ENCODE results near the gene RFLNA.

The RFLNA gene

DNA sequence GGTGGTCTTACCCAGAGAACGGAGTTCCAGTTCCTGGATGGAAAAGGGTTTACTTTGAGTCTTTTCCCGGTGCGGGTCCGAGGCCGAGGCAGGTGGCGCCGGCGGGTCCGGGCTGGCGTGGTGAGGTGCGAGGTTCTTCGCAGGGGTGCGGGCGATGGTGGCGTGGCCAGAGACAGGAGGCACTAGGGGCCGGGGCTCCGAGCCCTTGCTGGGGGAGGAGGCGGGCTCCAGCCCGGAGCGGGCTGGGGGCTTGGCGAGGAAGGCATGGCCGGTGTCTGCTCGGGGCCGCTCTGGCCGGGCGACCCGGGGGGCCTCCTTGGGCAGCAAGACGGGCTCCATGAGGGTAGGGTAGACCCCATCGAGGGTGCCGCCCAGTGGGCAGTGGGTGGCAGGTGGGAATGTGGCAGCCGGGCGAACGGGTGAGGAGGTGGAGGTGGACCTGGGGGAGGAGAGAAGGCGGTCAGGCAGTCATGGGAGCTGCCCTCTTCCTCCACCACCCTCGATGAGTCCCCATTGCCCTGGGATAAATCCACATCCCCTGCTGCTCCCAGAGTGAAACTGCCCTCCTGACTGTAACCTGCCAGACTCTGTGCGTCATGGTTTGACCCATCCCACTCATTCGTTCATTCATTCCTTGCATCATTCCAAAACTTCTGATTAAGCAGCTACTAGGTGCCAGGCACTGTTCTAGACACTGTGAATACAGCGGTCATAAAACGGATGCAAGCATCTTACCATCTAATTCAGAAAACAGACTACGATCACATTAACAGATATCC lies 42.0 kb downstream of the RFLNA start:
- DNase-seq (ENCODE audit: low spot score), result no peak

DNA sequence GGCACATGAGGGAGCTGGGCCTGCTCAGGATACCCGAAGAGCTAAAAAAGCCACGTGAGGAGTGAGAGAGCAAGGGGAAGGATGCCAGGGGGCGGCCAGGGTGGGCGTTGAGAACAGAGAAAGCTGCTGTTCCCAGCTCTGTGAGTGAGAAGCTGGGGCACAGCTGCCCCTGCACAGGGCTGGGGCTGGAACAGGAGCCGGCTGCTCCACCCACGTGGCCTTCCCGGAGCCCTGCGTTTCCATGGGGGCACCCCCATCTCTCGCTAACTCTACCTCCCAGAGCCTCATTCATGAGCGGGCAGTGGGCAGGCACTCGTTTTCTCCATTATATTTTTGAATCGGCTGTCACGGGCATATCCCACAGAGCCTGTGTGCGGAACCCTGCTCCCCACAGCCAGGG lies 42.7 kb downstream of the RFLNA start:
- no peak for DNase-seq (ENCODE audit: low spot score)

DNA sequence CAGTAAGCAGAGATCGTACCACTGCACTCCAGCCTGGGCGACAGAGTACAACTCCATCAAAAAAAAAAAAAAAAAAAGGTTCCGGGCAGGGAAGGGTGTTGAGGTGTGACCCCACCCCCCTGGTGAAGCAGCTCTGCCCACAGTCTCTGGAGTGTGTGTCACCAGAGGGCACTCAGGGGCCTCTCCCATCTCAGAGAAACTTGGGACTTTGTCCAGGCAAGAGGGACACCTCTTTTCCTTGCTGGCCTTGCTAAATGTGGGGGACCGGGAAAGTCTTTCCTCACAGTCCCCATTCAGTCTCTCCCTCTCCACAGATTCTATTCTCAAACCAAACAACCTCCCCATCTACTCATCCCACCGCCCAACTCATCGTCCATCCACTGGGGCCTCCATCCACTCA lies 43.6 kb downstream of the RFLNA start:
- DNase-seq (ENCODE audit: low spot score), result peak; percentile 36

DNA sequence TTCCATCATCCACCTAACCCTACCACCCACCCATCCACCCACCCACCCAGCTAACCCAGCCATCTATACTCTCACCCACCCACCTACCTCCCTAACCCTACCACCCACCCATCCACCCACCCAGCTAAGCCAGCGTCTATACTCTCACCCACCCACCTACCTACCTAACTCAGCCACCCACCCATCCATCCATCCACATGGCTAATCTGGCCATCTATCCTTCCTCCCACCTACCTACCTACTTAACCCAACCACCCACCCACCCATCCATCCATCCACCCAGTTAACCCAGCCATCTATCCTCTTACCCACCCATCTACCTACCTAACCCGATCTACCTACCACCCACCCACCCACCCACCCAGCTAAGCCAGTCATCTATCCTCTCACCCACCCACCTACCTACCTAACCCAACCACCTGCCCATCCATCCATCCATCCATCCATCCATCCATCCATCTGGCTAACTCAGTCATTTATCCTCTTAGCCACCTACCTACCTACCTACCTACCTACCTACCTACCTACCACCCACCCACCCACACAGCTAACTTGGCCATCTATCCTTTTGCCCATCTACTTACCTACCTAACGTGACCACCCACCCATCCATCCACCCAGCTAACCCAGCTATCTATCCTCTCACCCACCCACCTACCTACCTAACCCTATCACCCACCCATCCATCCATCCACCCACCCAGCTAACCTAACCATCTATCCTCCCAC lies 44.1 kb downstream of the RFLNA start:
- no peak for DNase-seq (ENCODE audit: low spot score)

DNA sequence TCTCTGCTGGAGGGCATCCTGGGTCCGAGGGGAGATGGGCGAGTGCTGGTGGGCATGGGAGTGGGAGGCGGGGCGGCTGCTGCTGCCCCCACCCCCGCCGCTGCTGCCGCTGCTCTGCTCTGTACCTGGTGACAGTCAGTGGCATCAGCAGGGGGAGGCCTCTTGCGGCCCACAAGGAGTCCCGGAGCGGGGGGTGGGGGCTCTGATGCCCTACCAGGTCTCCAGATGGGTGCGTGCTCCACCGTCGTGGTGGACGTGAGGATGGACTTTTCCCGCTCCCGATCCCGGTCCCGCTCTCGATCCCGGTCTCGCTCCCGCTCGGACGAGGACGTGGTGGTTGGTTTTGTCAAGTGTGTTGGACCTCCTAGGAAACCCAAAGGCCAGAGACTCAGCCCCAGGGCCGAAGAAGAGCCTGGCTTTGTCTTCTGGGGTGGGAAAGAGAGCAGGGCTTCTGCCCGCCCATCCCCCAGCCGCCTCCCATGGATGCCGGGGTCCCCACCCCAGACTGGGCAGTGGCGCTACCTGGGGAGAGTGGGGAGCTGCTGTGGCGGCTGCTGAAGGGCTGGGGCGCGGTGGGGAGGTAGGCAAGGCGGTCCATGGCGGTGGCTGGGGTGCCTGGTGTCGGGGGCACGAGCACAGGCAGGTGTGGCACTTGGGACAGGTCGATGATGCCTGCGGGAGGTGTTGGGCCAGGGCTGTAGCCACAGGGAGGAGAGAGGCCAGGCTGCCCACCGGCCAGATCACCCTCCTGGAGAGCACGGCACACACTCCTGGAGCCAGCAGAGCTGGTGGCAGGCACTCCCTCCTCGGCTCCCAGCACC lies 45.4 kb downstream of the RFLNA start:
- DNase-seq (ENCODE audit: low spot score), result no peak

DNA sequence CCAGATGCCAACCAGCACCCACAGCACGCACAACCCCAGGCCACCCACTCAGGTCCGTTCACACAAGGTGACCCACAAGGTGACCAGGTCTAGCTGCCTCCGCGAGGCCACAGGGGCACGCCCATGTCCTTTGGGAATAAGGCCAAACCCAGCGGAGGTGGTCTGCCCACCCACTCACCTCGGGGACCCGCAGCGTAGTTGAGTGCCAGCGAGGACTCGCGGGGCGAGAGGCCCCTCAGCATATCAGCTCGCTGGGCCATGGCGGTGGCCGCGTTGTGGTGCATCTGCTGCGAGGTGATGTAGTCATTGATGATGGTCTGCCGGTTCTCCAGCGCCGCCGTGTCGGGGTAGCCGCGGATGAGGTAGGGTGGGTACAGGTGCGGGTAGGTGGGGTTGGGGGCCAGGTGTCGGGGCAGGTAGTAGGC lies 46.8 kb downstream of the RFLNA start:
- DNase-seq (ENCODE audit: low spot score), result no peak

DNA sequence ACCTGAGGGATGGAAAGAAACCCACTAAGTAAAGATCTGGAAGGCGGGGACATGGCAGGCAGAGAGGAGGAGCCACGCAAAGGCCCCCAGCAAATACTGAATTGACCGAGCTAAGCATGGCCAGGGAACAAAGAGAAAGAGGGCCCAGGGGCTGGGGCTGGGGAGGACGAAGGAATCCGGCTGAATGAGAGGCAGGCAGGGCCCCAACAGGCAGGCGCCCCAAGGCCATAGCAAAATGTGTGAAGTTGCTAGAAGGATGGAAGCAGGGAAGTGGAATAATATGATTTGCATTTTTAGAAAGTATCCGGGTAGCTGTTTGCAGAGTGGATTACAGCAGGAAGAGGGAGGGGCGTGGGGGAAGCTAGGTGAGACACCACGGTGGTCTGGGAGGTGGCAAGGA lies 49.1 kb downstream of the RFLNA start:
- no peak for DNase-seq (ENCODE audit: low spot score)

DNA sequence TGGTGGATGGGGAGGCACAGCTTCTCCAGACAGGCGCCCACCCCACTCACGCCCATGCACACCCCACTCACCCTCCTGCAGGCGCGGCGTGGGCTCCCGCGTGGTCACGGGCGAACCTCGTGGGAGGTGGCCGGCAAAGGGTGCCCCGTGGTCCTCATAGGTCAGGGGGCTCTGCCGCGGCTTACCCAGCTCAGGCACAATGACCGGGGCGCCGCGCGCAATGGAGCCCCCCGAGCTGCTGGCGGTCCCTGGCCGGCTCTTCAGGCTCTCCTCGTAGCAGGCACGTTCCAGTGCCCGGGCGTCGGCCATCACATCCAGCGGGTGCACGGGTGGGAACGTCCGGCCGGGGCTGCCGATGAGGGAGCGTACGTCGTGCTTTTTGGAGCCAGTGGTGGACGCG lies 49.6 kb downstream of the RFLNA start:
- DNase-seq (ENCODE audit: low spot score), result no peak

DNA sequence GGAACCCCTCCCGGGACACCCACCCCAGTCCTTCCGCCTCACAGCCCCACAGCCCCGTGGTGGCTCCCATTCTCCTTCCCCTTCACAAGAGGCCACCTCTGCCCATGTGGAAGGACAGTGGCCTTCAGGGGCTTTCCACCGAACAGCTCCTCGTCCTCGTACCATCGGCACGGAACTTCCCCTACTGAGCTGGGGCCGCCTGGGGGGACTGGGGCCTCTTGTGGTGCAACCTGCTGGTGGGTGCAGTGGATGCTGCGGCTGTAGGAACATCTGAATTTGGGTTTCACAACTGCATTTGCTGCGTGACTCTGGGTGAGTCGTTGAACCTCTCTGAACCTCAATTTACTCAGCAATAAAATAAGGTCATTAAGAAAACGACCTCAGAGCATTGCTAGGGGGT lies 50.9 kb downstream of the RFLNA start:
- no peak for DNase-seq (ENCODE audit: low spot score)

DNA sequence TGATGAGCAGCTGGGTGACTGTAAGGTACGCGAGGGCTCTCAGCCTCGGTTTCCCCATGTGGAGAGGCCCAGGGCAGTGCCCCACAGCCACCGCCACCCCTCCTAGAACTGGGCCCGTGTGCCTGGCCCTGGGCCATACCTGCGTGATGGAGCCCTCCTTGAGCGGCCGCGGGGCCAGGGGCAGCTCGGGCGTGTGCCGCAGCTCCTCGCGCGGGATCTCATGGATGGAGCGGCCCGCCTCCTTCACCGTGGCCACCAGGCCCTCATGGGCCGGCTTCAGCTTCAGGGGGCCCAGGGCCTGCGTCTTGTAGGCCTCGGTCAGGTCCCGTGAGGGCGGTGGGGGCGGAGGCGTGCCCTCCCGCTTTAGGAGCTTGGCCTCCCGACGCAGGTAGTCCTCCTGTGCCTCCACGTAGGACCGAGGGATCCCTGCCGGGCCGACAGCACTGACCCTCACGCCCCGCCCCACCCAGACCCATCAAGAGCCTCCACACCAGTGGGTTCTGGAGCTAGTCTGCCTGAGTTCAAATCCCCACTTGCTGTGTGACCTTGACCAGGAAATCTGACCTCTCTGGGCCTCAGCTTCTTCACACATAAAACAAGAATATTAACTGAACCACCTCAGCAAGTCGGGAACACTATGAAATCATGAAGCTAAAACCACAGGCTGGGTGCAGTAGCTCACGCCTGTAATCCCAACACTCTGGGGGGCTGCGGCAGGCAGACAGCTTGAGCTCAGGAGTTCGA lies 51.7 kb downstream of the RFLNA start:
- DNase-seq (ENCODE audit: low spot score), result no peak

DNA sequence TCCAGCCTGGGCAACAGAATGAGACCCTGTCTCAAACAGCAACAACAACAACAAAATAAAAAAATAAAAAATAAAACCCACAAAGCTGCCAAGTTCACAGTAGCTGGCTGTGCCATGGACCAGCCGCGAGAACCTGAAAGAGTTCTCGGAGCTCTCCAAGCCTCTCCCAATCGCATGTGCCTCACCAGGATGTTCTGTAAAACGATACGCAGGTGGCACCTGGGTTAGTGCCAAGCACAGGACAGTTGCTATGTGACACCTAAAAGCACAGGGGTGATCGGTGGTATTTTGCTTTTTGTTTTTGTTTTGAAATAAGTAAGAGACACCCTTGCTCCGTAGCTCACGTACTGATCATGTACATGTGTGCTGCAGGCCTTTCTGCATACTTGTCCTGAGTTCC lies 52.4 kb downstream of the RFLNA start:
- DNase-seq (ENCODE audit: low spot score), result no peak

DNA sequence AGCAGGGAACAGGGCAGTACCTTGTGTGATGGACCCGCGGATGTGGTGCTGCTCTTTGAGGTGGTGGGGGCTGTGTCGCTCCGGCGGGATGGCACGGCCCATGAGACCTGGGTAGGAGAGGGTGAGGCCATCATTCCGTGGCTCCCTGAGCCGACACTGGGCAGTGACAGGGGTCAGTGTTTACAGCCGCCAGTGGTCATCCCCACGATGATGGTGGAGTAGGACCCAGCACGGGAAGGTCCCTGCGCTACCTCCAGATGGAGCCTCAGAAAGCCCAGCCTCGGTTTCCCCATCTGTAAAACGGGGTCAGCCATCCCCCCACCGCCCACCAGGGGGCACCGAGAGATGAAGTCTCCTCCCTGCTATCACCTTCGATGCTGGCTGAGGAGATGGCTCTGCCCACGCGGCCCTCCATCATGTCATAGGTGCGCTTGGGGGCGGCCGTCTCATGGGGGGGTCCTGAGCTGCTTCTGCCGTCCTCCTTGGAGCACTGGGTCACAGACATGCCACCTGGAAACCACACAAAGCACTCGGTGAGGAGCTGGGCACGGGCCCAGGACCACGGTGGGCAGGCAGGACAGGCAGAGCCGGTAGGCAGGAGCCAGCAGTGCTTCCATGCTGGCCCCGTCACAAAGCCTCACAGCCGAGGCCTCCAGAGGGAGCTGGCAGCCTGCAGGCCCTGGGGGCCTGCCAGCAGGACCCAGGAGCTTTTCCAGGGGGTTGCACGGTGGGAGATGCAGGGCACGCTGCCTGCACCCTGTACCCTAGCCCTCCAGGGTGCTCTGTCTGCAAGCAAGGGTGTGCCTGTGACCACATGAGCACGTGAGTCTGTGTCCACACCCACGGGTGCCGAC lies 53.1 kb downstream of the RFLNA start:
- no peak for DNase-seq (ENCODE audit: low spot score)

DNA sequence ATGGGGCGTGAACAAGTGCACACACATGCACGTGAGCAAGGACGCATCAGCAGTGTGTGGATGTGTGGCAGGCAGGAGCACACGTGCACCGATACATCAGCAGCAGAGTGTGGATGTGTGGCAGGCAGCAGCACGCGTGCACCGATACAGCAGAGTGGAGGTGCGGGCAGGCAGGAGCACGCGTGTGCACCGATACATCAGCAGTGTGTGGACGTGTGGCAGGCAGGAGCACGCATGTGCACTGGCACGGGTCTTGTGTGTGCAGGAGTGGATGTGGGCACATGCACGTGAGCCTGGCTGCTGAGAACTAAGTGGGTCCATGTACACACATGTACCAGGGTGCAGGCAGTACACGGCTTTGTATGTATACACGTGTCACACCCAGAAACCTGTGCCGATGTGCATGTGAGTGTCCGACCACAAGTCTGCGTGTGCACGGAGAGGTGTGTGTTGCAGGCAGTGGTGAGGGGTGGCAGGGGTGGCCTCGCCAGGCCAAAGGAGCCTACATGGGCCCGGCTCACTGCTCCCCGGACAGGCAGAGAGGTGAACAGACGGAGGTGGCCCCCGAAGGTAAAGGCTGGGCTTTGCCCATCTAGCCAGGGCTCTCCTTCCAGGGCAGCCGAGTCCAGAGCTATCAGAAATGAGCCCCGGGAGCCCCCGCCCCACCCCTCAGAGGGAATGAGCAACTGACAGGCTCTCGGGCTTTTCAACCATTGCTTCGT lies 53.9 kb downstream of the RFLNA start:
- DNase-seq (ENCODE audit: low spot score), result no peak

DNA sequence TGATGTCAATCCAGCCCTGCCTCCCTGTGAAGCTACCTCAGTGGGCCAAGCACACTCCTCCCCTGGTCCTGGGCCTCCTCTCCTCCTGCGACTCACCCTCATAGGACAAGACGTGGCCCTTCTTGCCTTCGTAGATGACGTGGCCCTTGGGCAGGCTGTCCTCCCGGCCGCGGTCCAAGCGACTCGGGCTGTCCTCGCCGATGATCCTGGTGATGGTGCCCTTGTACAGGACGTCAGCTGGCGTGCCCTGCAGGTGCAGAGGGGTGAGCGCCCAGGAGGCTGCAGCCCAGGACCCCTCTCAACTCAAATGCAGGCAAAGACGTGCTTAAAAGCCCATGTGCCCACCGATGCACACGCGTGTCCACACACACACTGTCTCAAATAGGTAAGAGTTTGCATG lies 55.6 kb downstream of the RFLNA start:
- DNase-seq (ENCODE audit: low spot score), result no peak

DNA sequence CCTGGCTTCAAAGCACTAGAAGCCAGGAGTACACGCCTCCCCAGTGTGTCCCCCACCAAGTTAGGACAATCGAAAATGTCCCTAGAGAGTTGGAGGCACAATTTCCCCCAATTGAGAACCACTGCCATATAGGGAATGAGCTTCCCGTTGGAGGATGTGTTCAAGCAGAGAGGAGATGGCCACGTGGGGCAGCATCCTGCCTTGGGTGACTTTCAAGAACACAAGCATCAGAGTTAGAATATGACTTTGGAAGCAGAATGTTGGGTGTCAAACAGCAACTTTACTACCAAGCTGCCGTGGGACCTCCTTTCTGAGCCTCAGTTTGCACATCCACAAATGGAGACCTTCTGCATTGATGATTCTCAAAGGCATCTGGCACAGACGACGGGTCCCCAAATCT lies 56.5 kb downstream of the RFLNA start:
- DNase-seq (ENCODE audit: low spot score), result no peak

DNA sequence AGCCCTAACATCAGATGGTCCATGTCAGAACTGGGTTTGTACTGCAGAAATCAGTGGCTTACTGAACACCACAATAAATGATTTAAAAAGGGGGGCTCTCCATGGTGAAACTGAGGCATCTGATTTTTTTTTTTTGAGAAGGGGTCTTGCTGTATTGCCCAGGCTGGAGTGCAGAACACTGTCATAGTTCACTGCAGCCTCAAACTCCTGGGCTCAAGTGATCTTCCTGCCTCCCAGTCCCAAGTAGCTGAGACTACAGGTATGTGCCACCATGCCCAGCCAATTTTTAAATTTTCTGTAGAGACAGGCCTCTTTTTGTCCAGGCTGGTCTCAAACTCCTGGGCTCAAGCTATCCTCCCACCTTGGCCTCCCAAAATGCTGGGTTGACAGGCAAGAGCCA lies 57.4 kb downstream of the RFLNA start:
- no peak for DNase-seq (ENCODE audit: low spot score)

DNA sequence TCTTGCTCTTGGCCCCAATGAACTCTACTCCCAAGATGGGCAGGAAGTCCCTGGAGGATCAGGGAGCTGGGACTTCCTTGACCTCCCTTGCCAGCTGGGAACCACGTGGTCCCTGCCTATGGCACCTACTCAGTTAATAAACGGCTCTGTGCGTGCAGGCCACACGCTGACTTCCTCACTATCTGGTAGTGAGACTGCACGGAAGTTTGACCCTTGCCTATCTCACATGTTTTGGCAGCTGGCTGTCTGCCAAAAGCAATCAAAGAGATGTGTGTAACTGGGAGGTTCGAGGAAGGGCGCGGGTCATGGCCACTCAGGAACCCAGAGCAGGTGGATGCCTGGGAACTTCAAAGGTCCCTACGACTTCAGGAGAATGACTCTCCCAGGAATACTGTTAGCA lies 57.9 kb downstream of the RFLNA start:
- DNase-seq (ENCODE audit: low spot score), result peak; percentile 36

DNA sequence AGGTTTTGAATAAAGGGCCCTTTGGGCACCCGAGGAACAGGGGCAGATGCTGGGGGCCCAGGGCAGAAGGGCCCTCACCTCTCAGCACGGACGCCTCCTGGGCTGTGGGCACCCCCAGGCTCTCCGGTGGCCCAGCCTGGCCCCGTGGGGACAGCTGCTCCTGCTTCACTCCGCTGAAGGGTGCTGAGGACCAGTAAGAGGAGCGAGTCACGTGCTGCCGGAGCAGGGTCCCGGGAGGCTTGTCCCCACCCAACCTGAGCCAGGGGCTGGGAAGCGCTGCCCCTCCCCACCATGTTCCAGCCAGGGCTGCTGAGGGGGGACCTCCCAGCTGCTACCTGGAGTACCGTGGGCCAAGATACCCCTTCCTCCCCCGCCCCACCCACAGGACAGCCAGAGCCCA lies 59.5 kb downstream of the RFLNA start:
- no peak for DNase-seq (ENCODE audit: low spot score)

DNA sequence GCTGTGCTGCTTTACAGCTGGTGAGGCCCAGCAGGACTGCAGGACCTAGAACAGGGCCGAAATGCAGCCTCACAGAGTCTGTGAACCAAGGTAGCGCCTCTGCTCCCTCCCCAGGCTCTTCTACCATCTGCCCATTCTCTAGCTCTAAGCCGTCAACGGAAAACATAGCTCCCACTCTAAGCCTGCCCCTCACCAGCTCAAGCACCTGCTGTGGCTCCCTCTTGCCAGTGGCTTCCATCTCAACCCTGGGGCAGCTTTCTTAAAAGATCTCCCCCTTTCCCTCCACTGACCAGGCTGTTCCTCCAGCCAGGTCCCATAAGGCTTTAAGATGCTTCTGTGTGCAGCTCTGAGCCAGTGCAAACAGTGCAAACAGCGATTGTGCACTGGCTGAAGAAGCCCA lies 61.3 kb downstream of the RFLNA start:
- no peak for DNase-seq (ENCODE audit: low spot score)

DNA sequence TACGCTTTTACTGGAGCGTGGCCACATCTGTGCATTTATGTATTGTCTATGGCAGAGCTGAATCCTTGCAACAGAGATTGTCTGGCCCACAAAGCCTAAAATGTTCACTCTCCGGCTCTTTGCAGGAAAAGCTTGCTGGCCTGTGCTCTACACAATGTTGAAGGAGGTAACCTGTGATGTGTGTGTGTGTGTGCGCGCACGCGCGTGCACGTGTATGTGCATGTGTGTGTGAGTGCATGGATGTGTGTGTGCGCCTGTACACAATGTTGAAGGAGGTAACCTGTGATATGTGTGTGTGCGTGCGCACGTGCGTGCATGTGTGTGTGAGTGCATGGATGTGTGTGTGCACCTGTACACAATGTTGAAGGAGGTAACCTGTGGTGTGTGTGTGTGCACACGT lies 62.7 kb downstream of the RFLNA start:
- DNase-seq (ENCODE audit: low spot score), result no peak

DNA sequence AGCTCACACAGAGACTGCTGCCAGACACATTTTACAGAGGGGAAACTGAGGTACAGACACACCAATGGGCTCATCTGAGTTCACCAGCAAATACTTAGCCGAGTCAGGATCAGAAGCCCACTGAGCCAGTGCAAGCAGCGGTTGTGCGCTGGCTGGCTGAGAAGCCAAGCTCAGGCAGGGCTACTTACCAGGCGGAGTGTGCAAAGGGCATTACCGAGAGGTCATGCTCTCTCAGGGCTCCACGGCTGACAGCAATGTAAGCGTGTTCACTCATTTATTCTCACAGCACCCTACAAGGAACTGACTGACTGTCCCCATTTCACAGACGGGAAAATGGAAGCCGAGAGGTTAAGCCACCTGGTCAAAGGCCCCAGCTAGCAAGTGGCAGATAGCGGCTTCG lies 63.7 kb downstream of the RFLNA start:
- no peak for DNase-seq (ENCODE audit: low spot score)
